ENCODE results near the gene RAI2.
"Not testable (repeated sequence)": the region's sequence is repeated elsewhere in the genome, so short reads cannot be mapped to it uniquely, and the experiment has no call there.

Gene RAI2

DNA sequence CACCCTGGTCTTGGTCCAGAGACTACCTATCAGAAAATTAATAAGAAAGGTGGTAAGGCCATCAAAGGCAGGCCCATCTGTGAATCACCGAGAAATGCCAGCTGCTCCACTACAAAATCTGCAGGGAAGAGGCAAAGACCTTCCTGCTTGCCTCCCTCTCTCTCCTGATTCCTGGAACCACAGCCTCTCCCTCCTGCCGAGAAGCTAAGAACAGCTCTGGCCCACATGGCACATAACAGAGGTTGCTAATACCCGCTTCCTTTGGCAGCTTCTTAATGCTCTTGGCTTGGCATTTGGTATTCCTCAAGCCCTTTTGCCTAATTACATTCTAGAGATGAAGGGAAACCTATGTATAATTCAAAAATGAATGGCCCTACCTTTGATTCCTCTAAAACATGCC lies 32.9 kb downstream of the RAI2 start:
- no peak for DNase-seq

- DNase-seq = no peak
These were observed 34.2 kb downstream of the RAI2 start for GRCh38 chrX:17826609-17827496.

DNA sequence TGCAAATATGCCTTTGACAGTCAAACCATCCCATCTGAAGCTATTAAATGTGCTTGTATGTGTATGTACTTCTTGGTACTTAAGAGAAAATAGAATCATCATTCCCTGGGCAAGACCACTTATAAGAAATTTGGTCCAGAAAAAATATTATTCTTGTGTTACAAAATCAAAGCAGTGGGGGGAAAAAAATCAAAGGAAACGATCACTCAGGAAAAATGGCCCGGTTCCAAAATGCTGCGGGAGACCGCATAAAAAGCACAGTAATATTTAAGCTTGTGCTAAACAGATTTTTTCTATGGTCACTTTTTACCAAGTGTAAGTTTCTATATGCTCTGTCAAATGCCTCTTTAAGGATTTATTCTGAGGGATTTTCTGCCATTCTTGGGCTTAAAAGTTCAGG lies 36.1 kb downstream of the RAI2 start:
- DNase-seq = no peak

- DNase-seq = no peak
These were observed 38.7 kb downstream of the RAI2 start for GRCh38 chrX:17822351-17822750.

GRCh38 chrX:17820100-17820499 lies 41.0 kb downstream of the RAI2 start:
- DNase-seq = no peak

- no peak for DNase-seq
These were observed 42.4 kb downstream of the RAI2 start for GRCh38 chrX:17818726-17819125.

DNA sequence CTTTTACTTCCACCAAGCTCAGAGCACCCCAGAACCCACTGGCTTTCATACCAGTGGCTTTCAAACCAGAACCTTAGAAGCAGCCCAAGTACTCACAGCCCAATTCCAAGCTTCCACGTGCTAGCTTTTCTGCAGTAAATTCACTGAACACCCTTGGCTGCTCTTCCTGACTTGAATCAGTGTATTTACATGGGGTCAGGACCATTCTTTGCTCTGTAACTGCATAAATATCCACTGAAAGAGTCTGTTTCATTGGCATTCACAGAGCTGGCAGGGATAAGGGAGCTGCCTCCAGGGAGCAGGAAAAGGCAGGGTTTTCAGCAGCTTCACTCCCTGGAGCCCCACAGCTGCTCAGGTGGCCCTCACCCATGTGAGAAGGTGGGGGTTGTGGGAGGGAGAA lies 43.8 kb downstream of the RAI2 start:
- no peak for DNase-seq

GRCh38 chrX:17814557-17814956 lies 46.5 kb downstream of the RAI2 start:
- no peak for DNase-seq

GRCh38 chrX:17814059-17814458 lies 47.0 kb downstream of the RAI2 start:
- no peak for DNase-seq

DNA sequence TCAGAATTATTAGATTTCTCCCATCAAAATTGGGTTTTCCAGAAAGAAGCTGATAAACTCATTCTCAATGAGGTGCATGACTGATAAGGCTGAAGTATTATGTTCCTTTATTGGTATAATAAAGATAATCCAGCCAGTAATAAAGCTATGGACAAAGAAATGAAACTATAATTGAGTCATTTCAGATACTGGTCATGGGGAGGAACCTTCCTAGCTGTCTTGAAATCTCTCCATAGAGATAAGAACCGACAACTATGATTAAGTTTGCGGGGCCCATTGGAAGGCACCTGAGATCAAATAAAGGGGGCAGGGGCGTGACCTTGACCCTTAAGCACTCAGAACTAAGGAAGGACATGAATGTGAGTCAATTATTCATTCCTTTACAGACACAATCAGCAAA lies 47.8 kb downstream of the RAI2 start:
- DNase-seq = no peak

GRCh38 chrX:17812763-17813162 lies 48.3 kb downstream of the RAI2 start:
- no peak for DNase-seq

DNA sequence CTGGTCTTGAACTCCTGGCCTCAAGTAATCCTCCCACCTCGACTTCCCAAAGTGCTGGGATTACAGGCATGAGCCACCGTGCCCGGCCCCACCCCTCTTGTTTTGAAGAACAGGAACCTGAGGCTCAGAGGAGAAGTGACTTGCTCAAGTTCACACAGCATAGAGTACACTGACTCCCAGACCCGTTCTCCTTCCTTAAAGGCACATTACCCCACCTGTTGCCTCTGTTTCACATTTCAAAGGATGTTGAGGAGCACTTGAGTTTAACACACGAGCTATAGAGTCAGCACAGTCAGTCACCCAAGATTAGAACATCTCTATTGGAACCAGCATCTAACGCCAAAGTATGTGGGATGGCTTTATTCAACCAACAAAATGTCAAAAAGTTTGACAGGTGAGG lies 51.1 kb downstream of the RAI2 start:
- no peak for DNase-seq

GRCh38 chrX:17809273-17809672 lies 51.8 kb downstream of the RAI2 start:
- no peak for DNase-seq

- DNase-seq = no peak
These were observed 56.0 kb downstream of the RAI2 start for GRCh38 chrX:17805120-17805519.

DNA sequence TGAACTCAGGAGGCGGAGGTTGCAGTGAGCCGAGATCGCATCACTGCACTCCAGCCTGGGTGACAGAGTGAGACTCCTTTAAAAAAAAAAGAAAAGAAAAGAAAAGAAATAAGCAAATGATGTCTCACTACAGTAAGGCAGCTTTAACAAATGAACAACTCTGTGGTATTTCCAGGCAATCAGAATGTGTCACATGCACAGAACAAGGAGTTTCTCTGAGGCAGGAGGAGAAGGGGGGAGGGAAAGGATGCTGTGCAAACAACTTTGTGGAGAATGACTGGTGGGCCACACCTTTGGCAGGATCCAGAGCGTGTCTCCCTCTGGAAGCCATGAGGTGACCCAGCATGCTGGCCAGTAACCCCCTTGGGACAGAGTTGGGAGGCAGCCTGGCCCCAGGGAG lies 57.6 kb downstream of the RAI2 start:
- DNase-seq = no peak

GRCh38 chrX:17802756-17803155 lies 58.3 kb downstream of the RAI2 start:
- no peak for DNase-seq

- DNase-seq = no peak
These were observed 59.7 kb downstream of the RAI2 start for GRCh38 chrX:17801431-17801830.

DNA sequence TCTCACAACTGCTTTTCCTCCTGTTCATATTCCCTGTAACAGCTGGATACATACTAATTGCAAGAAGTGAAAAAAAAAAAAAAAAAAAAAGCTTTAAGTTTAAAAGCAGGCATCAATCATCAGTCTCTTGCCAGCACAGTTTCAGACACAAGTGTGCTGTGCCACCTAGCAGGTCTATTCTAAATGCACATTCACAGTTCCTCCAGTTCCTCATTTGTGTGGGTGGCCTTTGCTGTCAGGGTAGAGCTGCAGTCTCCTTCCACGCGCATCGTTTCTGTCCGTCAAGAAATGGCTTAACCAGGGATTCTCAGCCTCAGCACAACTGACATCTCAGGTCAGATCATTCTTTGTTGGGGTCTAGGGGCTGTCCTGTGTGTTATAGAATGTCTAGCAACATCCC lies 62.2 kb downstream of the RAI2 start:
- DNase-seq = no peak

GRCh38 chrX:17792826-17793225 lies 68.3 kb downstream of the RAI2 start:
- DNase-seq = no peak

DNA sequence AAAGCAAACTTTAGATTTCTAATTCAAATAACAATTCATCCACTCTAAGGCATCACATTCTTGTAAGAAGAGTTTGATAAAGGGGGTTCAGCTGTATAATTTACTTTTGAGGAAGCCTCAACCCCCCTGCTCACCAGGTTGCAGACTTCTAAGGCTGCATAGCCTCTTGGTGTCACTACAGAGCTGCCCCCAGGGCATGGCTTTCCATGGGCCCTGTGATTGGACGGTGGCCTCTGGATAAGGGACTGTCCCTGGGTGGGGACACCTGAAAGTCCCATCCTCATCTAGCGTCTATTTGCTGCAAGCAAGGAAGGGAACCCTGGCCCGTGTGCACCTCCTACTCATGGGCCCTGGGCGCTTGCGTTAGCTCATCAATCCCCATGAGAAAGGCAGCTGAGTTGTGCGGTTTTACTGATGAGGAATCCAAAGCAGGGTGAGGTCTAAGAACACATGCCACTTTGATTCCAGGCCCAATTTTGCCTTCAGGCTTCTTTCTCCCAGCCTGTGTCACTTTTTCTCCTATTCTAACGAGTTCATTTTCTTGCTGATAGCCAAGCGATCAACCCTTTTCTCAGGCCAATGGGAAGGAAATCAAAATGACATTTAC lies 72.0 kb downstream of the RAI2 start:
- DNase-seq = no peak

GRCh38 chrX:17788439-17788838 lies 72.7 kb downstream of the RAI2 start:
- peak; percentile 30 for DNase-seq

- no peak for DNase-seq
These were observed 73.5 kb downstream of the RAI2 start for GRCh38 chrX:17787557-17787956.

DNA sequence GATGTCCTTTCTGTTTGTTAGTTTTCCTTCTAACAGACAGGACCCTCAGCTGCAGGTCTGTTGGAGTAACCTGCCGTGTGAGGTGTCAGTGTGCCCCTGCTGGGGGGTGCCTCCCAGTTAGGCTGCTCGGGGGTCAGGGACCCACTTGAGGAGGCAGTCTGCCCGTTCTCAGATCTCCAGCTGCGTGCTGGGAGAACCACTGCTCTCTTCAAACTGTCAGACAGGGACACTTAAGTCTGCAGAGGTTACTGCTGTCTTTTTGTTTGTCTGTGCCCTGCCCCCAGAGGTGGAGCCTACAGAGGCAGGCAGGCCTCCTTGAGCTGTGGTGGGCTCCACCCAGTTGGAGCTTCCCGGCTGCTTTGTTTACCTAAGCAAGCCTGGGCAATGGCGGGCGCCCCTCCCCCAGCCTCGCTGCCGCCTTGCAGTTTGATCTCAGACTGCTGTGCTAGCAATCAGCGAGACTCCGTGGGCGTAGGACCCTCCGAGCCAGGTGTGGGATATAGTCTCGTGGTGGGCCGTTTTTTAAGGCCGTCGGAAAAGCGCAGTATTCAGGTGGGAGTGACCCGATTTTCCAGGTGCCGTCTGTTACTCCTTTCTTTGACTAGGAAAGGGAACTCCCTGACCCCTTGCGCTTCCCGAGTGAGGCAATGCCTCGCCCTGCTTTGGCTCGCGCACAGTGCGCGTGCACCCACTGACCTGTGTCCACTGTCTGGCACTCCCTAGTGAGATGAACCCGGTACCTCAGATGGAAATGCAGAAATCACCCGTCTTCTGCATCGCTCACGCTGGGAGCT lies 74.3 kb downstream of the RAI2 start:
- not testable (repeated sequence) for DNase-seq

DNA sequence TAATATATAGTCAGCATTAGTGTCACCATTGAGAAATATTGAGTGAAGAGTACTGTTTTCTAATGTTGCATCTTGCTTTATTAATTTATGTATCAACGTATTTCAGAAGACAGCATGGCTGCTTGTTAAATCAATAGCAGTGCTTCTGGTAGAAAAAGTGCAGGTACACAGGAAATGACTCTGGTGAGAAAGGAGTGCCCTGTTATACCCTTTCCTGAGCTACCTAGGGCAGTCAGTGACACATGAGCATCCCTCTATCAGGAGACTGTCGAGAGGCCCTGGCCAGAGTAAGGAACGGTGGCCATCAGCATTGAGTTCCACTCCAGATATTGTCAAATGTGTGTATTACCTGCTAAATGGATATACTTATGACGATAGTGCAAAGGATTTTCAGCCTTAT lies 81.7 kb downstream of the RAI2 start:
- no peak for DNase-seq

All from stimulated activated CD4-positive, alpha-beta T cell treated with anti-CD3 and anti-CD28 coated beads, Interleukin-4, amount 100 ng/mL, for 24 hours (primary cell).